Naive B cell (primary cell): ENCODE data around the gene FBXL2. TPM values are rescaled to one million over a fixed set of nuclear protein-coding genes. Genes with fewer than 3 reads are reported as not detected.

Experiments used
- ATAC-seq, 2 donors: fragments of 150-1000 bp; cut with Tn5 transposase; 2 replicates each; pipeline ENCODE4 v1.10.0; 2021; ENCODE audit warnings: low read depth in 2 of 2, mild to moderate bottlenecking in 2 of 2, moderate library complexity in 2 of 2
- DNase-seq: peaks from one replicate; pipeline ENCODE4 v3.0.0; 2022
- H3K27ac Mint-ChIP-seq, 6 donors: one replicate each; pipeline ENCODE4 v1.8.0; 2020 to 2022; ENCODE audit warnings: mild to moderate bottlenecking in 6 of 6, mixed read lengths in 6 of 6, moderate library complexity in 5 of 6, inconsistent platforms in 2 of 6
- H3K27me3 Mint-ChIP-seq, 3 donors: one replicate each; pipeline ENCODE4 v1.8.0; 2021 to 2022; ENCODE audit warnings: mixed read lengths in 3 of 3, mild to moderate bottlenecking in 1 of 3
- H3K36me3 Mint-ChIP-seq, 2 donors: one replicate each; pipeline ENCODE4 v1.8.0; 2020 to 2022; ENCODE audit warnings: mixed read lengths in 2 of 2, inconsistent platforms in 1 of 2, mild to moderate bottlenecking in 1 of 2
- H3K4me1 Mint-ChIP-seq, 3 donors: one replicate each; pipeline ENCODE4 v1.8.0; 2020 to 2022; ENCODE audit warnings: mixed read lengths in 3 of 3, inconsistent platforms in 1 of 3, mild to moderate bottlenecking in 1 of 3, moderate library complexity in 1 of 3
- H3K4me3 Mint-ChIP-seq, 8 donors: one replicate each; pipeline ENCODE4 v1.8.0; 2020 to 2022; ENCODE audit warnings: mild to moderate bottlenecking in 8 of 8, mixed read lengths in 8 of 8, moderate library complexity in 8 of 8, inconsistent platforms in 2 of 8
- H3K9me3 Mint-ChIP-seq, 7 donors: one replicate each; pipeline ENCODE4 v1.8.0; 2020 to 2022; ENCODE audit warnings: mixed read lengths in 7 of 7, mild to moderate bottlenecking in 5 of 7, inconsistent platforms in 2 of 7, moderate library complexity in 1 of 7
- polyA plus RNA-seq, 6 donors: library from polyadenylated mRNA; unstranded; fragments of 300-500 nt; fragmentation: Illumina TruSeq; gene quantifications; one replicate each; pipeline ENCODE4 v1.2.3, GENCODE V29; 2021; ENCODE audit warnings: low read depth in 6 of 6

Gene FBXL2
- under 1 TPM in 4 of 6 donors, not detected in 2; 0.09 to 0.36 (median 0.23) TPM for polyA plus RNA-seq

DNA sequence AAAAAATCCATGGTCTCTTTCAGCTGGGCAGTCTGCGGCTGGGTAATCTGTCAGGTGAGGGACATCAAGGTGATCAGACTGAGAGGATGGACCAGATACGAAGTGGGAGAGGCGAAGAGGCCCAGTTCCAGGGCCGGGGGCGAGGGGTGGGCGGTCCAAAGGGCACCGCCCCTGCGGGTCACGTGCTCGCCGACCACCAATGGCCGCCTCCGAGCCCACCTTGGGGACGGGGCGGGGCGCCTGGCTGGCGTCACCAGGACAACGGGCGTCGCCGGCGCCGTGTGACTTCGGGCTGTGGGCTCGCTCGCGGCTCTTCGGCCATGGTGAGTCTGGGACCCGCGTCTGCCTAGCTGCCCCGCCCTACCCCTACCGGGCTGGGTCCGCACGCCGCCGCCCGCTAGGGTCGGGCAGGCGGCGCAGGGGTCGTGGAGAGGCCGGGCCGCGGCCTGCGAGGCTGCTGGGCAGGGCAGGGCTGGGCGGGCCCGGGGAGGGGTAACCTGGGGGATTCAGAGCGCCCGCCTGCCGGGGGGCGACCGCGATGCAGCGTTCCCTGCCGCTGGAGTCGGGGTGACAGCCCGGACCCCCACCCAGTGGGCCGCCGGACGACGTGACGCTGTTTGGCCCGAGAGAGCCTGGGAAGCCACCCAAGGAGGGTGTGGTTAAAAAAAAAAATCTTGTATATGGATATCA, at the start of gene FBXL2:
Gene FBXL2, plus strand, starts transcription at position 250 of the 690 bp plus-strand sequence. Its CDS starts 71 bp downstream, at position 321.
- peaks cover 0 to 8% of the 10 kb centered on the region in 2 donors for H3K36me3 Mint-ChIP-seq
- peaks cover 28 to 51% (median 33%) of the 10 kb centered on the region in 3 donors for H3K27me3 Mint-ChIP-seq
- DNase-seq (peak; percentile 12), ATAC-seq (peak; percentile 76 to 81)
- H3K4me3 Mint-ChIP-seq = peak within 1 kb of the TSS; percentile 6 to 89 (median 79)
- H3K9me3 Mint-ChIP-seq = peaks cover 0 to 15% (median 3%) of the 10 kb centered on the region in 7 donors
- H3K4me1 Mint-ChIP-seq = peaks cover 6 to 12% (median 8%) of the 10 kb centered on the region in 3 donors
- H3K27ac Mint-ChIP-seq = peak within 1 kb of the TSS in 4 of 6 donors; percentile 41 to 85 (median 53)

DNA sequence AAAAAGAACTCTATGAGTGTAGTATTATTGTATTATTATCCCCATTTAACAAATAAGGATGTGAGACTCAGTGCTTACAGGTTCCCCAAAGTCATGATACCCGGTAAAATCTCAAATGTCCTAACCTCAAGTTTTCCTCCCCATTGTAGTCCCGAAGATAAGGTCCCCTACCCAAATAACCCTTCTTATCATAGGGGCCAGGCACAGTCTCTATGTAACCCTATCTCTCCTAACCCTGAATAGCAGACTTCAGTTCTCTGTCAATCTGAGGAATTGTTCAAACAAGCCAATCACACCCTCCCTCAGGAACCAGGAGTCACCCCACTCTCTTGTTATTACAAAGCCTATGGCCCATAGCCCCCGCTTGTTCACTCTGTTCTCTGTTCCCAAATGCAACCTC, 48.2 kb upstream of the FBXL2 start:
- Mint-ChIP-seq H3K4me3 (no peak overlapping the region), H3K9me3 (peaks cover 0 to 2% (median 0%) of the 10 kb centered on the region in 7 donors), H3K27ac (no peak overlapping the region), H3K27me3 (peaks cover 7 to 26% (median 21%) of the 10 kb centered on the region in 3 donors), H3K4me1 (no peaks in the 10 kb centered on the region), H3K36me3 (no peaks in the 10 kb centered on the region)
- ATAC-seq = no peak
- DNase-seq = no peak

DNA sequence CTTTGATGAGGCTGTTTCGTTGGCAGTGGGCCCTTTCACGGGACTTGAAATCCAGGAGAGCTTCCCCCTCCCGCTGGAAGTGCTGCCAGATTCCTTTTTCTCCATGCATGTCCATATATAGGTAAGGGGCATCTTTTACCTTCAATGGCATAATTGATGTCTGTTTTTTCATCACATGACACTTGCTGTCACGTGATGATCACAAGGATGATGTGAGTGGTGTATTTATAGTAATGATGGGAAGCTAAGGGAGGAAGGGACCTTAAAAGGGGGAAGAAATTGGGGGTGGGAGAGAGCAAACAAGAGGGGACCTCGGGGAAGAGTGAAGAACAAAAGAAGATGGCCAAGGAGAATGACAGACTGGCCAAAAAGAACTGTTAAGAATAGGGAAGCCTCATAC, 47.3 kb upstream of the FBXL2 start:
- H3K27ac Mint-ChIP-seq = peak overlapping the region in 1 of 6 donors; percentile 14

DNA sequence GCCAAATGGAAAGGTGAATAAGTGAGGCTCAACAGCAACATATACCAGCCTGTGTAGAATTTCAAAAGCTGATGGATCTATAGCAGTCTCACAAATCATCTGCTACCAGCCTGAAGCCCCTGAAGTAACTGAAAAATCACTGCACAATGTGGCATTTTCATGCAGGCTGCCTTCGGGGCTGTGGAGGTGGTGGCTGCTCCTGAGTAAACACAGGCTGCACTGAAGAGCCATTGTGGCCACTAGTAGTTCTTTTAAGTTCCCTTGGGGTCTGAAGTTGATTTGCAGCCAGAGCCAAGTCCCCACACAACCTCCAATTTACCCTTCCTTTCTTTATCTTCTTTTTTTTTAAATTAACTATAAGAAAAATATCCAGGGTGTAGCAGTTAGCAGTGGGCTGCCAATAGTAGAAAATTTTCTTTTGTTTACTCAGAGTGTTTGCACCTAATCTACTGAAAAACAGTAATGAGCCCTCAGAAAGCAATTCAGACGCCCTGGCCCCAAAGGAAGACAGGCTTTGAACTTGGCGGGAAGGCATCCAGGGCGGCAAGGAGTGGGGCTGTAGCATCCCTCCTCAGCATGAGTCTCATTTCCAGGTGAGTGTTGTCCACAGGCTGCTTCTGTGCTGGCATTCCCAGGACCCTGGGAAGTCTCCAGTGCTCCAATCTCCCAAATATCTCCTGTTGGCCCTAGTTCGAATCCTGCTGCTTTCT, 45.3 kb upstream of the FBXL2 start:
- H3K9me3 Mint-ChIP-seq = peaks cover 0 to 2% (median 0%) of the 10 kb centered on the region in 7 donors
- no peaks in the 10 kb centered on the region for H3K4me1 Mint-ChIP-seq
- no peaks in the 10 kb centered on the region for H3K36me3 Mint-ChIP-seq
- ATAC-seq (no peak), DNase-seq (no peak)
- no peak overlapping the region for H3K27ac Mint-ChIP-seq
- H3K27me3 Mint-ChIP-seq = peaks cover 7 to 40% (median 30%) of the 10 kb centered on the region in 3 donors
- no peak overlapping the region for H3K4me3 Mint-ChIP-seq

More for the DNA sequence above, 47.3 kb upstream of the FBXL2 start:
- no peak for DNase-seq
- no peaks in the 10 kb centered on the region for H3K36me3 Mint-ChIP-seq
- no peaks in the 10 kb centered on the region for H3K4me1 Mint-ChIP-seq
- peaks cover 0 to 2% (median 0%) of the 10 kb centered on the region in 7 donors for H3K9me3 Mint-ChIP-seq
- H3K27me3 Mint-ChIP-seq = peaks cover 7 to 29% (median 17%) of the 10 kb centered on the region in 3 donors
- no peak for ATAC-seq
- H3K4me3 Mint-ChIP-seq = no peak overlapping the region

DNA sequence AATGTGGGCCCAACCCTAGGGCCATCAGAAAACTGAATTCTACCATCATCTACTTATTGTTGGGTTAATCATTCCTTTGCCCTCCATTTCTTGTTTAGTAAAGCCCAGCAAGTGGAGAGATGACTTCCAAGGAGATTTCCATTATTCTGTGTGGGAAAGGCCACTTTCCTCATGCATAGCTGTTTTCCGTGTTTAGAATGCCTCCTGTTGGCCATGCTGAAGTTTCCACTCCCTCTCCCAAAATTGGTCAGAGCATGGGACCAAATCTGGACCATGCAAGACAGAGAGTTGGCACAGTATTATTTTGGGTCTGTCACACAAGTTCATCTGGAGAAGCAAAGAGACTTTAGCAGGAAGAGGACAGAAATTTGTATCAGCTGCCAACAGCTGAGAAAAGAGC, 43.4 kb upstream of the FBXL2 start:
- Mint-ChIP-seq H3K4me1 (no peaks in the 10 kb centered on the region), H3K27ac (no peak overlapping the region), H3K36me3 (no peaks in the 10 kb centered on the region), H3K9me3 (peaks cover 0 to 12% (median 3%) of the 10 kb centered on the region in 7 donors), H3K27me3 (peaks cover 7 to 33% (median 28%) of the 10 kb centered on the region in 3 donors), H3K4me3 (no peak overlapping the region)
- ATAC-seq (no peak), DNase-seq (no peak)

DNA sequence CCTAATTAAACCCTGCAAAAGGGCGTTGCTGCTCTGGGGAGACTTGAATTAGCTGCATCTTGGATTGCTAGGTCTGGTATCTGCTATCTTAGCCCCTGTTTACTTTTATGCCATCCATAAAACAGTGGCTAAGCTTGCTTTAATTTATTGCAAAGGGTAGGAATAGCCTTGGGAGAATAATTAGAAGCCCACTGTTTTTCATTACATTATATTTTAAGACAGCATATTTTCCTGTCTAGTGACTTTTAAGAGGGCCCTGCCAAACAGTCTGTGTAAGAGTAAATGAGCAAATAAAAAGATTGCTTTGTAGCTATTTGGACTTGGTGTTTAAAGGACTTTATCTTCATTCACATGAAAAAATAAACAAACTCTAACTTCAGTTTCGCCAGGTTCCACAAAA, 41.2 kb upstream of the FBXL2 start:
- Mint-ChIP-seq H3K4me3 (no peak overlapping the region), H3K36me3 (no peaks in the 10 kb centered on the region), H3K9me3 (peaks cover 0 to 25% (median 7%) of the 10 kb centered on the region in 7 donors), H3K27ac (no peak overlapping the region), H3K4me1 (no peaks in the 10 kb centered on the region), H3K27me3 (peaks cover 0 to 31% (median 18%) of the 10 kb centered on the region in 3 donors)
- ATAC-seq (no peak), DNase-seq (no peak)

DNA sequence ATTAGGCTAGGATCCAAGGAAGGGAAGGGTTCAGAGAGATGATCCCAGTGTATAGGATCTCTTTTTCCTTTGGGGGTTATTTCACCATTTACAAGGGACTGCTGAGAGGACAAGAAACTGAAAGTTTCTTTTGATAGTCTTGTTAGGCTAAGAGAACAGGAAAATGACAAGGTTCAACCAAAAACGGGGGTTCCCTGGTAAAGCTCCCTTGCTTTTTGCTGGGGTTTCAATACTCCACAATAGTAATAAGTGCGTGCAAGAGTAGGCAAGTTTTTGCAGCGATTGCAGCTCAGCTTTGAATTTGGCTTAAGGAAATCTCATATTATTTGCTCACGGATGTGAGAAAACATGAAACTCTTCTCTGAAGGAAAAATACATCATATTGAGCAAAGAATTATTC, 39.8 kb upstream of the FBXL2 start:
- H3K4me1 Mint-ChIP-seq = no peaks in the 10 kb centered on the region
- H3K9me3 Mint-ChIP-seq = peaks cover 0 to 28% (median 7%) of the 10 kb centered on the region in 7 donors
- peaks cover 0 to 26% (median 18%) of the 10 kb centered on the region in 3 donors for H3K27me3 Mint-ChIP-seq
- H3K36me3 Mint-ChIP-seq = no peaks in the 10 kb centered on the region
- DNase-seq (no peak), ATAC-seq (no peak)
- no peak overlapping the region for H3K4me3 Mint-ChIP-seq
- no peak overlapping the region for H3K27ac Mint-ChIP-seq

GRCh38 chr3:33238923-33239322, 38.3 kb upstream of the FBXL2 start:
- peaks cover 0 to 37% (median 7%) of the 10 kb centered on the region in 7 donors for H3K9me3 Mint-ChIP-seq
- no peaks in the 10 kb centered on the region for H3K36me3 Mint-ChIP-seq
- ATAC-seq (no peak), DNase-seq (no peak)
- no peak overlapping the region for H3K27ac Mint-ChIP-seq
- H3K4me1 Mint-ChIP-seq = no peaks in the 10 kb centered on the region
- H3K27me3 Mint-ChIP-seq = peaks cover 0 to 26% (median 16%) of the 10 kb centered on the region in 3 donors
- H3K4me3 Mint-ChIP-seq = no peak overlapping the region

GRCh38 chr3:33240261-33240660, 37.0 kb upstream of the FBXL2 start:
- H3K27me3 Mint-ChIP-seq = peaks cover 0 to 26% (median 11%) of the 10 kb centered on the region in 3 donors
- H3K9me3 Mint-ChIP-seq = peaks cover 0 to 37% (median 7%) of the 10 kb centered on the region in 7 donors
- H3K4me3 Mint-ChIP-seq = no peak overlapping the region
- no peak for ATAC-seq
- H3K27ac Mint-ChIP-seq = no peak overlapping the region
- no peak for DNase-seq
- no peaks in the 10 kb centered on the region for H3K4me1 Mint-ChIP-seq
- no peaks in the 10 kb centered on the region for H3K36me3 Mint-ChIP-seq

DNA sequence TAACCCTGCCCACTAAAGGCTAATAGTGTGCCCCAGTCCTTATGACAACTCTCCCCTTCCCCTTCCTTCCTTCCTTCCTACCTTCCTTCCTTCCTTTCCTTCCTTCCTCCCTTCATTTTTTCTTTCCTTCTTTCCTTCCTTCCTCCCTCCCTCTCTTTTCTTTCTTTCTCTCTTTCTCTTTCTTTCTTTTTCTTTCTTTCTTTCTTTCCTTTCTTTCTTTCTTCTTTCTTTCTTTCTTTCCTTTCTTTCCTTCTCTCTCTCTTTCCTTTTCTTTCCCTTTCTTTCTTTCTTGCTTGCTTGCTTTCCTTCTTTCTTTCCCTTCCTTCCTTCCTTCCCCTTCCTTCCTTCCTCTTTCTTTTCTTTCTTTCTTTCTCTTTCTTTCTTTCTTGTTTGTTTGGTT, 30.5 kb upstream of the FBXL2 start:
- H3K27me3 Mint-ChIP-seq = peaks cover 0 to 7% (median 6%) of the 10 kb centered on the region in 3 donors
- ATAC-seq (no peak), DNase-seq (no peak)
- no peak overlapping the region for H3K4me3 Mint-ChIP-seq
- no peaks in the 10 kb centered on the region for H3K36me3 Mint-ChIP-seq
- peak overlapping the region in 1 of 6 donors; percentile 96 for H3K27ac Mint-ChIP-seq
- no peaks in the 10 kb centered on the region for H3K4me1 Mint-ChIP-seq
- peaks cover 0 to 11% (median 0%) of the 10 kb centered on the region in 7 donors for H3K9me3 Mint-ChIP-seq

GRCh38 chr3:33250712-33251111, 26.5 kb upstream of the FBXL2 start:
- Mint-ChIP-seq H3K36me3 (no peaks in the 10 kb centered on the region), H3K27me3 (peaks cover 0 to 7% (median 6%) of the 10 kb centered on the region in 3 donors), H3K4me1 (no peaks in the 10 kb centered on the region), H3K9me3 (no peaks in the 10 kb centered on the region), H3K4me3 (no peak overlapping the region), H3K27ac (no peak overlapping the region)
- DNase-seq = no peak
- ATAC-seq = no peak

DNA sequence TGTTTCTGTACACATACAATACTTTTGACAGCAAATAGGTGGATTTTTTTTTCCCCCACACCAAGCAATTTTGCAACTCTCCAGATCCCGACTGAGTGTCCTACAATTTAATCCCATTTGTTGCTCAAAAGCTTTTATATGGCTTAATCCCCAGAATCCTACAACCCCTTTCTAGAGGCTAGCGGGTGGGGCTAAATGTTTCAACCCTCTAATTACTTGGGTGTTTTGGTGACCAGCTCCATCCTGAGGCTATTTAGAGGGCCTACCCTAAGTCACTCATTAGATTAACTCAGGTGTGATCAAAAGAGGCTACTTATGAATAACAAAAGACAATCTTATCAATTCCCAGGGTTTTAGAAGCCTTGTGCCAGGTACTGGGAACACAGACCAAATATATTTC, 21.0 kb upstream of the FBXL2 start:
- Mint-ChIP-seq H3K27ac (no peak overlapping the region), H3K36me3 (no peaks in the 10 kb centered on the region), H3K9me3 (no peaks in the 10 kb centered on the region), H3K4me3 (no peak overlapping the region), H3K27me3 (peaks cover 0 to 4% (median 0%) of the 10 kb centered on the region in 3 donors), H3K4me1 (no peaks in the 10 kb centered on the region)
- no peak for ATAC-seq
- no peak for DNase-seq

- ATAC-seq (no peak), DNase-seq (no peak)
- Mint-ChIP-seq H3K4me1 (no peaks in the 10 kb centered on the region), H3K36me3 (peaks cover 0 to 8% of the 10 kb centered on the region in 2 donors), H3K27me3 (peaks cover 4 to 8% (median 8%) of the 10 kb centered on the region in 3 donors), H3K9me3 (peaks cover 0 to 31% (median 14%) of the 10 kb centered on the region in 7 donors), H3K27ac (no peak overlapping the region), H3K4me3 (no peak overlapping the region)
Observed at GRCh38 chr3:33260104-33260503, 17.1 kb upstream of the FBXL2 start.
